VCaP (cell line): ENCODE measurements around the gene PTPRE.

Source experiments
- H3K27ac ChIP-seq: fragments of 450-650 bp; 2 replicates; pipeline ENCODE4 v1.5.1; 2017
- TF ChIP-seq, protein P1 (sequence below): fragments of 450-650 bp; conservative IDR thresholded peaks from 2 replicates; pipeline ENCODE4 v1.5.1; 2017; ENCODE audit warnings: mild to moderate bottlenecking, moderate library complexity

Gene PTPRE

DNA sequence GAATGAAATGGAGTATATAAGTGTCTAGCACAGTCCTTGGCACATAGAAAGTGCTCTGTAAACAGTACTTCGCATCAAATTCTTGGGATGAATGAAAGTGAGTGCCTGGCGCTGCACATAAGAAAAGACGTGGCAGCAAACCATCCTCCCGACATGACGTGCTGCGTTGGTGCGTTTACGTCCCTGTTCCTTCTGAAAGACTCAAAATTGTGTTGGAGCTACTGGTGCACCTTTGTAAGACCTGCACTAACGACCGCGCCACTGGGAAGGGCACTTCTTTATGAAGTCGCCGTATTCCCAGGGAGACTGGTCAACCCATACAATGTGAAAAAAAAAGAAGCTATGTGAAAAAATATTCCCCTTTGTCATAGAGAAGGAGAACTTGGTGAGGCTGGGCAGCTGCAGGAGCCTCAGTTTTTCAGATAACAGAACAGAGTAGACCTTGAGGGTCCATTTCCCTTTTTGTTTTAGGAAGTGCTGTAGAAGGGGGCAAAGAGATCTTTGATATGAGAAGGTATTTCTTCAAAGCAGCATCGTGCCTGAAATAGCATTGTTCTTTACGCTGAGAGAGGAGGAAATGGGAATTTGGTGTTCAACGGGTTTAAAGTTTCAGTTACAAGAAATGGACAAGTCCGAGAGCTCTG lies 91.7 kb downstream of the PTPRE start:
- TF ChIP-seq, protein P1, sequence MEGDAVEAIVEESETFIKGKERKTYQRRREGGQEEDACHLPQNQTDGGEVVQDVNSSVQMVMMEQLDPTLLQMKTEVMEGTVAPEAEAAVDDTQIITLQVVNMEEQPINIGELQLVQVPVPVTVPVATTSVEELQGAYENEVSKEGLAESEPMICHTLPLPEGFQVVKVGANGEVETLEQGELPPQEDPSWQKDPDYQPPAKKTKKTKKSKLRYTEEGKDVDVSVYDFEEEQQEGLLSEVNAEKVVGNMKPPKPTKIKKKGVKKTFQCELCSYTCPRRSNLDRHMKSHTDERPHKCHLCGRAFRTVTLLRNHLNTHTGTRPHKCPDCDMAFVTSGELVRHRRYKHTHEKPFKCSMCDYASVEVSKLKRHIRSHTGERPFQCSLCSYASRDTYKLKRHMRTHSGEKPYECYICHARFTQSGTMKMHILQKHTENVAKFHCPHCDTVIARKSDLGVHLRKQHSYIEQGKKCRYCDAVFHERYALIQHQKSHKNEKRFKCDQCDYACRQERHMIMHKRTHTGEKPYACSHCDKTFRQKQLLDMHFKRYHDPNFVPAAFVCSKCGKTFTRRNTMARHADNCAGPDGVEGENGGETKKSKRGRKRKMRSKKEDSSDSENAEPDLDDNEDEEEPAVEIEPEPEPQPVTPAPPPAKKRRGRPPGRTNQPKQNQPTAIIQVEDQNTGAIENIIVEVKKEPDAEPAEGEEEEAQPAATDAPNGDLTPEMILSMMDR, result no peak
- no peak overlapping the region for H3K27ac ChIP-seq

DNA sequence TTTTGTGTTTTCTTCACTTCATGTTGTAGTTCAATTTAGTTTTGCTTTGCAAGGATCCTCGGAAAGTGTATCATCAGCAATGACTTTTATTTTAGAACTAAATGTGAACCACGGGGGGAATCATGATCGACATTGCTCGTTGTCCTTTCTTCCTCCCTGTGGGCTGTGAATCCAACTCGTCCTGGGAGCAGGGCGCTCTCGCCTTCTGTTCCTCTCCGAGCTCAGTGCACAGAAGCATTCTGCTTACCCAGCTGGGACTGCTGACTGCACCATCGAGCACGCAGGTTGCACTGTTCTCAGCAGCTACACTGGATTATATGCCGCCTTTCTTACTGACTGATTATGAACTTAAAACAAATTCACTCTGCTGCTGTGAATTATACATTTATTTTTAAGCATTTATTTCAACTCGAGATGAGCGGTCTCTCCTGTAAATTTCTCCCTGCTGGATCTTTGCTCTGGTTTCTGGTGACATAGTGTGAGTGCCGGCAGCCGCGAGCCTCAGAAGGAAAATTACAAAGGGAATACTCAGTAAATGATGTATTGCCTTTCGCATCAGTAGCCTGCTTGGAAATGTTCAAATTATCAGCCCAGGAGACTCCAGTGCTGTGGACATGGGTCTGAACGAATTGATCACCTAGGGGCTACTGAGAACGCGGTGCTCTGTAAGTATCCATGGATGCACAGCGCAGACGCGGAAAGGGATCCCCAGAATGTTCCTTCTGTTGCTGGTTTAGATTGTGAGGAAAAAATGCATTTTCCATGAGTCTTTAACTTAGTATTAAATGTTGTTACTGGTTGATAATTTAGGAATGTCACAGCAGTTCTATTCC lies 92.6 kb downstream of the PTPRE start:
- TF ChIP-seq, protein P1, result no peak
- H3K27ac ChIP-seq, result no peak overlapping the region

DNA sequence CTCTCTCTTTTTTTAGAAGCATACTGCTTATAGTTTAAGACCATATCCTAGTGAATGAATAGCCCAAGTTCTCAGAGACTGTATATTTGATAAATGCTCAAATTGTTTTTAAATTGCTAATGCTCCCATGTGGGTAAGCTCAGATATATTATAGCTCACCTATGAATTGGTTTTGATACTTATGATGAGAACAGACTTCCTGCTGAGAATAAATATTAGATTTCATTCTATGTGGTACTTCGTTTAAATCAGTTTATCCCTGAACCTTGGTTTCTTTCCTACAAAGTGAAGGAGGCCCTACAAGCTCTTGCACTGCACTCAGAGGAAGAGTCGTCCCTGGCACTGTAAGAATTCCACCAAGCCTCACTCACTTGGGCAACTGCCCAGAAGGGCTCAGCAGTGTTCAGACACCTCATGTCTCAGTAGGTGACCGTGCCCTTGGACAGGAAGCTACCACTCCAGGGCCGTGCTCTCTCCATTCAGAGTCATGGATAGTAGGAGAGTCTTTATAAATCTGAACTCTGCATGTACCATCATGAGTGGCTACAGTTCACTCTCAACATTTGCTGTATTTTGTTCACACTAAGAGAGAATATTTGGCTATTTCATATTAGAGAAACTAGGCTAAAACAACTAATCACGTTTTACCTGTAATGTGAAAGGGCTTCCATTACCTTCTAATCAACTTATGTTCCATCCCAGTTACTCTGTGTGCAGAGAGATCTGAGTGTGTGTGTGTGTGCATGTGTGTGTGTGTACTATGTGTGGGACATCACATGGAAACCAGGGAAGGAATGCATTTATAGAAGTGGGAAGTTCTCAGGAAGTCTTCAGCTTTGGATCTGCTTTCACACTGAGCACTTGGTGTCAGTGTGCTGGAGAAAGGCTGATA lies 93.8 kb downstream of the PTPRE start:
- TF ChIP-seq, protein P1, result no peak
- no peak overlapping the region for H3K27ac ChIP-seq

DNA sequence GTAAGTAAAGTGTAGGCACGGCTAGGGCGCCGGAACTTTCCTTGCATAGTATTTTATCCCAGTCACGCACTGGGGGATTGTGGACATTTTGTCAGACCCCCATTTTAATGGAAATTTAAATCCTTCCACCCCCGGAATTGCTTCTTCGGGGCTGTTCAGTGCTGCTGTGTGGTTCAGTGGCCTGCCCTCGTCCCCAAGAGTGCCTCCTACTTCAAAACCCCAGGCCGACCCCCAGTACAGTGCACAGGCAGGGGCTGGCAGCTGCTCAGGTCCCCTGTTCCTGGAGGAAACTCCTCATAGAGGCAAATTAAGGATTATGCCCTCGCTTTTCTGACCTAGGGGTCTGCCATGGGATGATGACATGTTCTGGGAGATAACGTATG lies 94.5 kb downstream of the PTPRE start:
- H3K27ac ChIP-seq, result no peak overlapping the region
- TF ChIP-seq, protein P1, result no peak

DNA sequence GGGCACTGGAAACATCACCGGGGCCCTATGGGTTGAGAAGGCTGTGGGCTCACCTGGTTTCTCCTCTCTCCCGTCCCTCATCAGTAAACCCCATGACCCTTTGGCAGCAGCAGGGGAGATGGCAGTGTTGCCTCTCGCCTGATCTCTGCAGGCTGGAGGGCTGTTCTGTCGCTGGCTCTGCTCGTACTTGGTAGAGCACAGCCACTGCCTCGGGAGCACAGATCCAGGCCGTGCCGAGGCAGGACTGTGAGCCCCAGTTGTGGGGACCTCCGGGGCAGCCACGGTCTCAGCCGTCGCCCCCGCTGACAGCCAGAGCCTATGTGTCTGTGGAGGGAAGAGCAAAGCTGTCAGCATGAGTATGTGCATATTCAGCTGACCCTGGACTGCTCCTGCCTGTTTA lies 94.9 kb downstream of the PTPRE start:
- TF ChIP-seq, protein P1, result no peak
- no peak overlapping the region for H3K27ac ChIP-seq

DNA sequence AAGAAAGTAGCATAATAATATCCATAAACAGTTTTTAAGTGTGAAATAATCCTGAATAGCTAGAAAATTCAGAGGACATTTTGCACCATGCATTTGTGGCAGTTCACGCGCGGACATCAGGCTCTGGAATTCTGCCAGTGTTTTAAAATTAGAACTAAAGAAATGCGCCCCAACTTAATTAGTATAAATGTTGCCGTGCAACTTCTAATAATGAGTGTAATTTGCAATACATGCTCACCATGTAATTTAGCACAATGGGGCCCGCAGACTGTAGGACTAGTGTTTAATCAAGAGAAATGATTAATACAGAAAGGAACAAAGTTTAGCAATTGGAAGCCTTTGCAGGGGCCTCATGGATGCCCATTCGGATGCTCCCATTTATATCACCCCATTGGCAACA lies 96.6 kb downstream of the PTPRE start:
- TF ChIP-seq, protein P1, result no peak
- no peak overlapping the region for H3K27ac ChIP-seq

DNA sequence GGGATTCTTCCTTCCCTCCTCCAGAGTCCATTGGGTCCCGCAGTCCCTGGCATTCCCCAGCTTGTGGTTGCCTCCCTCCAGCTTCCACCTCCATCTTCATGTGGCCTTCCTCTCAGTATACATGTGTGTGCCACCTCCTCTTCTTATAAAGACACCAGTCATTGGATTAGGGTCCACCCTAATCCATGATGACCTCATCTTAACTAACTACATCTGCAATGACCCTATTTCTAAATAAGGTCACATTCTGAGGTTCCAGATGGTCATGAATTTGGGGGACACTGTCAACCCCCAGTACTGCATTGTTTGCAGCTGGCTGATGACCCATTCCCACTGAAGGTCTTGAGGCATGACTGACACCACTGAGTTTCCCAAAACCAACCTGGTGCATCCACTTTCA lies 99.0 kb downstream of the PTPRE start:
- no peak overlapping the region for H3K27ac ChIP-seq
- TF ChIP-seq, protein P1, result no peak
